SJCRH30 (cell line): Measurements from ENCODE around the gene SPATA18. TPM values are rescaled to one million over a fixed set of nuclear protein-coding genes. Genes with fewer than 3 reads are reported as not detected.
"Not testable (repeated sequence)": the region's sequence is repeated elsewhere in the genome, so short reads cannot be mapped to it uniquely, and the experiment has no call there.

Experiments used
- DNase-seq, 2 experiments: peaks; one replicate each; pipeline ENCODE4 v3.0.0-alpha.2; 2015 to 2020
- H3K27ac ChIP-seq: fragments of 250-450 bp; sonication (Bioruptor Pico); 2 replicates; pipeline ENCODE4 v1.5.1; 2020; ENCODE audit warnings: mild to moderate bottlenecking, moderate library complexity
- H3K27me3 ChIP-seq: fragments of 250-450 bp; sonication (Bioruptor Pico); 2 replicates; pipeline ENCODE4 v1.5.1; 2020; ENCODE audit warnings: mild to moderate bottlenecking, moderate library complexity
- H3K36me3 ChIP-seq: fragments of 250-450 bp; sonication (Bioruptor Pico); 2 replicates; pipeline ENCODE4 v1.5.1; 2020; ENCODE audit warnings: mild to moderate bottlenecking, moderate library complexity
- H3K4me1 ChIP-seq: fragments of 250-450 bp; sonication (Bioruptor Pico); 2 replicates; pipeline ENCODE4 v1.5.1; 2020; ENCODE audit warnings: mild to moderate bottlenecking, moderate library complexity
- H3K4me3 ChIP-seq: fragments of 250-450 bp; sonication (Bioruptor Pico); 2 replicates; pipeline ENCODE4 v1.5.1; 2020; ENCODE audit warnings: mild to moderate bottlenecking, moderate library complexity
- H3K9me3 ChIP-seq: fragments of 250-450 bp; sonication (Bioruptor Pico); replicated peaks from 2 replicates; pipeline ENCODE4 v1.5.1; 2020; ENCODE audit warnings: mild to moderate bottlenecking, moderate library complexity
- total RNA-seq: library from RNA; depleted of rRNA; stranded (reverse); fragments of >200 nt; shearing (Covaris generic); gene quantifications from 2 replicates; pipeline ENCODE4 v1.2.3, GENCODE V29; 2014

SPATA18 gene
- total RNA-seq, 1 experiment from 2014 or later: not detected

DNA sequence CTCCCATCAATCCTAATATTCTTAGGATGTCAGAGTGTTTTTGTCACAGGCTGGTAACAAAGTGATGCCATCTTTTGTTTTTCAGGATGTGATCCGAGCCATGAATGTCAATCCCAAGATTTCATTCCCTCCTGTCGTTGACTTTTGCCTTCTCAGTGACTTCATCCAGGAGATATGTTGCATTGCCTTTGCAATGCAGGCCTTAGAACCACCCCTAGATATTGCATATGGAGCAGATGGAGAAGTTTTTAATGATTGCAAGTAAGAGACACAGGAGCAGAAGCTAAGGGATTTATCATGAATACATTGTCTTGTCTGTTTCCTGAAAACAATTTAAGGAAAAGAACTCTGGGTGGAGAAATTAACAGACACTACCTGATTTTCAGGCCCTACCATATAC, 28.6 kb downstream of the SPATA18 start:
- H3K4me1 ChIP-seq: no peaks in the 10 kb centered on the region
- no peak overlapping the region for H3K27ac ChIP-seq
- H3K36me3 ChIP-seq: no peaks in the 10 kb centered on the region
- no peaks in the 10 kb centered on the region for H3K9me3 ChIP-seq
- peaks cover 6% of the 10 kb centered on the region for H3K27me3 ChIP-seq
- no peak overlapping the region for H3K4me3 ChIP-seq
- DNase-seq: no peak

GRCh38 chr4:52081216-52081615, 30.1 kb downstream of the SPATA18 start:
- DNase-seq: no peak
- Histone ChIP-seq H3K27ac (no peak overlapping the region), H3K4me3 (no peak overlapping the region), H3K9me3 (no peaks in the 10 kb centered on the region), H3K27me3 (no peaks in the 10 kb centered on the region), H3K4me1 (no peaks in the 10 kb centered on the region), H3K36me3 (no peaks in the 10 kb centered on the region)

- not testable (repeated sequence) for H3K36me3 ChIP-seq, H3K4me1 ChIP-seq, H3K9me3 ChIP-seq, H3K27me3 ChIP-seq, H3K27ac ChIP-seq, H3K4me3 ChIP-seq, DNase-seq
Measured at GRCh38 chr4:52086425-52086824, 35.3 kb downstream of the SPATA18 start.

- Histone ChIP-seq H3K4me1 (no peaks in the 10 kb centered on the region), H3K4me3 (no peak overlapping the region), H3K9me3 (no peaks in the 10 kb centered on the region), H3K27ac (no peak overlapping the region), H3K36me3 (no peaks in the 10 kb centered on the region), H3K27me3 (no peaks in the 10 kb centered on the region; the same call in 1 of the 2 replicates)
- DNase-seq: no peak
Measured at GRCh38 chr4:52091801-52092200, 40.7 kb downstream of the SPATA18 start.

DNA sequence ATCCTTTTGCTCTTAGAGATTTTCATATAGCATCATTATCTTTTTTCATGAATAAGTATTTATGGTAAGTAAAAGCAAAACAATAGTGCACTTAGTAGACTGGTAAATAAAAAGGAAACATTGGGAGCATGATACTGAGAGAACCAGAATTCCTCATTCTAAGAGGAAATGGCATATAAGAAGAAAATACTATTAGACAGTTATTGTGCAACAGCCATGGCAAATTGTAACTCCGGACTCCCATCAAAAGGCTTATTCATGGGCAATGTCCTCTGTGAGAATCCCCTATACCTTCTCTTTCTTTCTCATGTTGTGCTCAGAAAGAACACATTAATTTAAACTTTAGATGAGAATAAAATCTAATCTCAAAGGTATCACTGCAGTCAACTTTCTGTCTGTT, 42.4 kb downstream of the SPATA18 start:
- no peak overlapping the region for H3K4me3 ChIP-seq
- DNase-seq: no peak
- H3K9me3 ChIP-seq: no peaks in the 10 kb centered on the region
- no peak overlapping the region for H3K27ac ChIP-seq
- no peaks in the 10 kb centered on the region for H3K36me3 ChIP-seq
- no peaks in the 10 kb centered on the region; the same call in 1 of the 2 replicates for H3K27me3 ChIP-seq
- H3K4me1 ChIP-seq: no peaks in the 10 kb centered on the region

DNA sequence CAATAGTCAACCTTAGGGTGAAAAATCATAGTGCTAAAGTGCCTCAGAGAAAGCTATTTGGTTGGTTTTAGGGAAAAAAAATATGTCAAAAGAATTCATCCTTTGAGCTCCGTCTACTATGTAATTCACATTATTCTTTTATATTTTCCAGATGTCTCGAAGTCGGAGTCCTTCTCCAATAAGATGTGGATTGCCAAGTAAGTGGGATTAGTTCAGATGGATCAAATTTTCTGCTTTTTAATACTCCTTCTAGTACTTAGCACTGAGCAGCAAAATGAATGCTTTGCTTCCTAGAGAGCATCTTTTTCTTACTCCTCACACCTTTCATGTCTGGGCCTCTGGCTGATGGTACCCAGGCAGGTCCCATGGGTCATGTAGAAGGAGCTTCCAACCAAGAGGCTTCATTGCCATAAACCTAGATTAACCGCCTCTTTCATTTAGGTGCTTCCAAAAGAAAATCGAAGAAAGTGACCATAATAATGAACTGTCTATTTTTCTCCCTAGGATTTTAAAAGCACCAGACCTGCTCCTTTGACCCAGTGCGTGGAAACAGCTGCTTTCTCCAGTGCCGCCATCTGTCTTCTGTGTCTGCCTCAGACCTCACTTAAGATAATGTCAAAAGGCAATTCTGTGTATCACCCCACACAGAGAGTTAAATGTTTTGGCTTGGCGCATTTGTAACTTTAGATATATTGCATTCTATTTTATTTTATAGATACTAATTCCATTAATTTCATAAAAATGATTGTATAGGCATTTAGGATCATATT, 43.5 kb downstream of the SPATA18 start:
- Histone ChIP-seq H3K27me3 (no peaks in the 10 kb centered on the region; the same call in 1 of the 2 replicates), H3K4me3 (no peak overlapping the region), H3K36me3 (no peaks in the 10 kb centered on the region), H3K27ac (no peak overlapping the region), H3K4me1 (no peaks in the 10 kb centered on the region), H3K9me3 (no peaks in the 10 kb centered on the region)
- no peak for DNase-seq

DNA sequence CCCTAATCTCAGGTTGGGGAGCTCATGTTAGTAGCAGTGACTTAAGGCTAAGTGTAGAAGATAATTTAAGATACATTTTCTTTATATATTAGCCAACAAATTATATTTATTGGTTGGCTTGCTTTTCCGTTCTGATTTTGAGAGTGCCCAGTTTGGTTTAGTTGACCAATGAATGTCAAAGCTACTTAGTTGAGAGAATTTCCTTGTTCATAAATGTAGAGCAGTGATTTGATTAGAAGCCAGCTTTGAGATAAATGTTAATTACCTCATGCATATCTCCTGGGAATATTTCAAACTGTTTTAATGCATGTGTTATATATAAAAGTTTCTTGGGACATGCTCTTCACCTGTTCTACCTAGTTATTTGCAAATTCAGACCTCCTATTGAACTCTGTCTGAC, 44.3 kb downstream of the SPATA18 start:
- DNase-seq: no peak
- no peaks in the 10 kb centered on the region; the same call in 1 of the 2 replicates for H3K27me3 ChIP-seq
- H3K36me3 ChIP-seq: no peaks in the 10 kb centered on the region
- H3K4me1 ChIP-seq: no peaks in the 10 kb centered on the region
- H3K4me3 ChIP-seq: no peak overlapping the region
- H3K9me3 ChIP-seq: no peaks in the 10 kb centered on the region
- H3K27ac ChIP-seq: no peak overlapping the region

GRCh38 chr4:52096048-52096447, 44.9 kb downstream of the SPATA18 start:
- DNase-seq: no peak
- no peaks in the 10 kb centered on the region for H3K4me1 ChIP-seq
- H3K27ac ChIP-seq: no peak overlapping the region
- no peaks in the 10 kb centered on the region for H3K9me3 ChIP-seq
- no peak overlapping the region for H3K4me3 ChIP-seq
- no peaks in the 10 kb centered on the region for H3K36me3 ChIP-seq
- H3K27me3 ChIP-seq: peaks cover 1% of the 10 kb centered on the region; the same call in 1 of the 2 replicates

- DNase-seq: no peak
Measured at GRCh38 chr4:52098618-52099017, 47.5 kb downstream of the SPATA18 start.

GRCh38 chr4:52099860-52100461, 48.9 kb downstream of the SPATA18 start:
- Histone ChIP-seq H3K4me3 (no peak overlapping the region), H3K27ac (no peak overlapping the region), H3K9me3 (no peaks in the 10 kb centered on the region), H3K4me1 (no peaks in the 10 kb centered on the region), H3K27me3 (peaks cover 8% of the 10 kb centered on the region; the same call in 1 of the 2 replicates), H3K36me3 (no peaks in the 10 kb centered on the region)
- no peak for DNase-seq

More at GRCh38 chr4:52098618-52099017, 47.5 kb downstream of the SPATA18 start:
- Histone ChIP-seq H3K27ac (no peak overlapping the region), H3K4me1 (no peaks in the 10 kb centered on the region), H3K27me3 (peaks cover 8% of the 10 kb centered on the region; the same call in 1 of the 2 replicates), H3K36me3 (no peaks in the 10 kb centered on the region), H3K9me3 (no peaks in the 10 kb centered on the region), H3K4me3 (no peak overlapping the region)

GRCh38 chr4:52102587-52102986, 51.5 kb downstream of the SPATA18 start:
- H3K27ac ChIP-seq: no peak overlapping the region
- H3K36me3 ChIP-seq: no peaks in the 10 kb centered on the region
- no peak overlapping the region for H3K4me3 ChIP-seq
- H3K9me3 ChIP-seq: no peaks in the 10 kb centered on the region
- H3K4me1 ChIP-seq: peaks cover 10% of the 10 kb centered on the region; the same call in 1 of the 2 replicates
- no peak for DNase-seq
- peaks cover 8% of the 10 kb centered on the region; the same call in 1 of the 2 replicates for H3K27me3 ChIP-seq

GRCh38 chr4:52103319-52103718, 52.2 kb downstream of the SPATA18 start:
- Histone ChIP-seq H3K4me3 (no peak overlapping the region), H3K36me3 (no peaks in the 10 kb centered on the region), H3K9me3 (no peaks in the 10 kb centered on the region), H3K27ac (no peak overlapping the region), H3K4me1 (peaks cover 12% of the 10 kb centered on the region; the same call in 1 of the 2 replicates), H3K27me3 (peaks cover 8% of the 10 kb centered on the region; the same call in 1 of the 2 replicates)
- DNase-seq: peak in 1 of 2 experiments; percentile 54

- Histone ChIP-seq H3K27ac (no peak overlapping the region), H3K9me3 (no peaks in the 10 kb centered on the region), H3K27me3 (peaks cover 8% of the 10 kb centered on the region; the same call in 1 of the 2 replicates), H3K4me3 (no peak overlapping the region), H3K36me3 (no peaks in the 10 kb centered on the region), H3K4me1 (peaks cover 12% of the 10 kb centered on the region; the same call in 1 of the 2 replicates)
- DNase-seq: no peak
Measured at GRCh38 chr4:52105276-52105675, 54.2 kb downstream of the SPATA18 start.

DNA sequence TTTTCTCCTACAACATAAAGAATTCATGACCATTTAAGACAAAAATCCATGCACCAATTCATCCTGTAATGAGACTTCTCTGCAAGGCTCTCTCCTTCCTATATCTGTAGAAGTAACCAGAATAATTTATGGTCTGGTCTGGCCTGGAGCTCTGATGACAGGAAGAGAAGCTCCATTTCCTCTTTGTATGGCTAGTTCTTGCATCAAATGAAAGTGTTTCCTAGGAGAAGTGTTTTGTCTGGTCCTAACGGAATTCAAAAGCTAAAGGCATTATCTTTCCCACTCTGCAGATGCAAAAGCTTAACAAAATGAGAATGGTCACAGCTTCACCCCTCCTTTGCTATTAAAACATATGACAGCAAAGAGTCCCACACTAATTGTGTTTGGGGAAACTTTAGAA, 55.1 kb downstream of the SPATA18 start:
- Histone ChIP-seq H3K4me1 (peaks cover 12% of the 10 kb centered on the region; the same call in 1 of the 2 replicates), H3K27ac (no peak overlapping the region), H3K4me3 (no peak overlapping the region), H3K36me3 (no peaks in the 10 kb centered on the region), H3K9me3 (no peaks in the 10 kb centered on the region; the same call in 1 of the 2 replicates), H3K27me3 (peaks cover 5% of the 10 kb centered on the region; the same call in 1 of the 2 replicates)
- DNase-seq: no peak

GRCh38 chr4:52106660-52107059, 55.6 kb downstream of the SPATA18 start:
- peak in 1 of 2 experiments; percentile 35 for DNase-seq

More at GRCh38 chr4:52106660-52107059, 55.6 kb downstream of the SPATA18 start:
- Histone ChIP-seq H3K36me3 (no peaks in the 10 kb centered on the region), H3K4me3 (no peak overlapping the region), H3K27me3 (peaks cover under 1% of the 10 kb centered on the region; the same call in 1 of the 2 replicates), H3K4me1 (peaks cover 12% of the 10 kb centered on the region; the same call in 1 of the 2 replicates), H3K9me3 (no peaks in the 10 kb centered on the region; the same call in 1 of the 2 replicates), H3K27ac (no peak overlapping the region)
